ENCODE measurements around the gene PIGU. TPM values are rescaled to one million over a fixed set of nuclear protein-coding genes. Genes with fewer than 3 reads are reported as not detected.
A peak's percentile ranks its signal among the peaks of the same experiment; 100 is the strongest.

The PIGU gene
- total RNA-seq, 1 donor = 13.0 TPM

DNA sequence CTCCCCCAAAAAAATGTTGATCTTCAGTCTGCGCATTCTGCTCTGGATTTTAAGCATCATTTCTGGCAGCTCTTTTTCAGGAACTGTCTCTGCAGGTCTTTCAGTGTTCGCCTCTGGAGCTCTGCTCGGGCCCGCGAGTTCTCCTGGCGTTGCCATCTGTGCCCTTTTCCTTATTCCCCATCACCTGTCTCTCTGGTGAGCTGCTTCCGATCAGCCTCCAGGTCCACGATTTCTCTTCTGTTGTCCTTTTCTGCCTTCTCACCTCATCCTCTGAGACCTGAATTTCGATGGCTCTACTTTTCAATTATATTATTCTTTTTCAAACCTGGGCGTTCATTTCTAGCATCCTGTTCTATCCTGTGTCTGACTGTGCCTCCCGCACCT is 119.0 kb downstream of the PIGU start:
- DNase-seq (ENCODE audit: low read depth) = no peak
- H3K4me3 ChIP-seq (ENCODE audit: low read depth, low read length) = peak overlapping the region; percentile 75
- TF ChIP-seq, protein P1, sequence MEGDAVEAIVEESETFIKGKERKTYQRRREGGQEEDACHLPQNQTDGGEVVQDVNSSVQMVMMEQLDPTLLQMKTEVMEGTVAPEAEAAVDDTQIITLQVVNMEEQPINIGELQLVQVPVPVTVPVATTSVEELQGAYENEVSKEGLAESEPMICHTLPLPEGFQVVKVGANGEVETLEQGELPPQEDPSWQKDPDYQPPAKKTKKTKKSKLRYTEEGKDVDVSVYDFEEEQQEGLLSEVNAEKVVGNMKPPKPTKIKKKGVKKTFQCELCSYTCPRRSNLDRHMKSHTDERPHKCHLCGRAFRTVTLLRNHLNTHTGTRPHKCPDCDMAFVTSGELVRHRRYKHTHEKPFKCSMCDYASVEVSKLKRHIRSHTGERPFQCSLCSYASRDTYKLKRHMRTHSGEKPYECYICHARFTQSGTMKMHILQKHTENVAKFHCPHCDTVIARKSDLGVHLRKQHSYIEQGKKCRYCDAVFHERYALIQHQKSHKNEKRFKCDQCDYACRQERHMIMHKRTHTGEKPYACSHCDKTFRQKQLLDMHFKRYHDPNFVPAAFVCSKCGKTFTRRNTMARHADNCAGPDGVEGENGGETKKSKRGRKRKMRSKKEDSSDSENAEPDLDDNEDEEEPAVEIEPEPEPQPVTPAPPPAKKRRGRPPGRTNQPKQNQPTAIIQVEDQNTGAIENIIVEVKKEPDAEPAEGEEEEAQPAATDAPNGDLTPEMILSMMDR (IDR thresholded peaks at IDR 0.05; ENCODE audit: insufficient read depth, low read depth, low read length) = no peak

DNA sequence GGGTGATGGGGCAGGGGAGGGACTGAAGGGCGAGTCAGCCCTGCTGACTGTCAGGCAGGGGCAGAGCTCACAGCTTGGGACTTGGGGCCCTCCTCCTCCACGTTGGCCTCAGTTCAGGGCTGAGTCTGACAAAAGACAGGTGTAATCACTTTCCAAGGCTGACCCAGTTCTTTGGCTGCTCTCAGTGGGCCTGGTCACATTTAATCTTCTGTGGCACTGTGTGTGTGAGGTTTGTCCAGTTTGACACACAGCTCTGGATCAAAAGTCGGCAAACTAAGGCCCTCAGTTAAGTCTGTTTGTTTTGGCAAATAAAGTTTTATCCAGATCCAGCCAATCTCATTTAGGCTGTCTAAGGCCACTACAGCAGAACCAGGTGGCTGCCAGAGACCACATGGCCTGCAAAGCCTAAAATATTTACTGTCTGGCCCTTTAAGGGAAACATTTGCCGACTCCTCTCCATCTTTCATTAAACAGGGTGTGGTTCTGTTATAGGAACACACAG is 123.5 kb downstream of the PIGU start:
- DNase-seq (ENCODE audit: low read depth) = no peak
- no peak overlapping the region for H3K4me3 ChIP-seq (ENCODE audit: low read depth, low read length)
- TF ChIP-seq, protein P1 (IDR thresholded peaks at IDR 0.05; ENCODE audit: insufficient read depth, low read depth, low read length) = no peak

DNA sequence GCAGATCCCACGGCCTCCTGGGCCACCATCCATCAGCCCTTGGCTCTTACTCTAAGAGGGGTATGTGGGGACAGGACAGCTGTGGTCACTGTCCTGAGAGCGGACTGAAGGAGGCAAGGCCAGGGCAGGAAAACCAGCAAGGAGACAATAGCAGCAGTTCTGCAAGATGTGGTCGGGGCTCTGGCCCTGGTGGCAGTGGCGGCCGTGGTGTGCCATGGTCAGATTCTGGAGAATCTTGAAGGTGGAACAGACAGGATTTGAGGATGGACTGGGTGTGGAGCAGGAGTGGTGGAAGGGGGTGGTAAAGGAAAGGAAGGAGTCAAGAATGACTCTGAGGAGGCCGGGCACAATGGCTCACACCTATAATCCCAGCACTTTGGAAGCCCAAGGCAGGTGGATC is 124.3 kb downstream of the PIGU start:
- TF ChIP-seq, protein P1 (IDR thresholded peaks at IDR 0.05; ENCODE audit: insufficient read depth, low read depth, low read length) = no peak
- no peak overlapping the region for H3K4me3 ChIP-seq (ENCODE audit: low read depth, low read length)
- no peak for DNase-seq (ENCODE audit: low read depth)

DNA sequence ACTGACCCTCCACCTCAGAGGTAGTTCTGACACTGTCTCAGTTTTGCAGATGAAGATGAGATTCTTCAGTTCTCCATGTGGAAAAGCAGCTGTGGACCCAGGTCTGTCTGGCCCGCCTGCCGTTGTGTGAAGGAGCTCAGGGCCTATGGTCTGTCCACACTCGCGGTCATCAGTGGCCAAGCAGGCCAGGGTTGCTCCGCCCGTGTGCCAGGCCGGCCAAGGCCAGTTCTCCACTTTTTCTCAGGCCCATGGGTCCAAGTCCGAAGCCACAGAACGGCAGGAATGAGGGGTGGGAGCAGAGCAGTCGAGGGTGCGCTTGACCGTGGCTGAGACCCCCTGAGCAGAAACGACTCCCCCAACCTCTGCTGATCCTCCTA is 127.0 kb downstream of the PIGU start:
- TF ChIP-seq, protein P1 (IDR thresholded peaks at IDR 0.05; ENCODE audit: insufficient read depth, low read depth, low read length) = no peak
- H3K4me3 ChIP-seq (ENCODE audit: low read depth, low read length) = no peak overlapping the region
- no peak for DNase-seq (ENCODE audit: low read depth)

DNA sequence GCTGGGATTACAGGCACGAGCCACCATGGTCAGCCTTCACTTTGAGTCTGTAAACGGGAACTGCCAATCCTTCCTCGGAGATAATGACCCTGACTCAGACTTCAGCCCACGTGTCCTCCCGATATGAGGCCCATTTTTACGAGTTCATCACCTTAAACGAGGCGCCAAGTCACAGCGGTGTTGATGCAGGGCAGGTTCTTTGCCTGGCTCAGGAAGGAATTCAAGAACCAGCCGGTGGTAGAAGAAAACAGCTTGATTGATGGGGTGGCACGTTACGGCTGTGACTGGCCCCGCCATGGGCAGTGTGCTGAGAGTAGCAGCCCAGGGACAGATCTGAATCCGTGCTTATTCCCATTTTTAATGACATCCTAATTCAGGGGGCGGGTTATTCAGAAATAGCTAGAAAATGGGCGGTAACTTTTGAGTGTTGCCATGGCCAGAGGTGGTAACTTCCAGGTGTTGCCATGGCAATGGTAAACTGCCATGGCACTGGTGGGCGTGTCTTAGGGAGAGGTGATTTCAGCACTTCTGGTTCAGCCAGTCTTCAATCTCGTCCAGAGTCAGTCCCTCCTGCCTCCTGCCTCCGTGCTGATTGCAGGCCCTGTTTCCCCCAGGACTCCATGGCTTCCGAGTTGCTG is 127.5 kb downstream of the PIGU start:
- TF ChIP-seq, protein P1 (IDR thresholded peaks at IDR 0.05; ENCODE audit: insufficient read depth, low read depth, low read length) = no peak
- no peak for DNase-seq (ENCODE audit: low read depth)
- no peak overlapping the region for H3K4me3 ChIP-seq (ENCODE audit: low read depth, low read length)

DNA sequence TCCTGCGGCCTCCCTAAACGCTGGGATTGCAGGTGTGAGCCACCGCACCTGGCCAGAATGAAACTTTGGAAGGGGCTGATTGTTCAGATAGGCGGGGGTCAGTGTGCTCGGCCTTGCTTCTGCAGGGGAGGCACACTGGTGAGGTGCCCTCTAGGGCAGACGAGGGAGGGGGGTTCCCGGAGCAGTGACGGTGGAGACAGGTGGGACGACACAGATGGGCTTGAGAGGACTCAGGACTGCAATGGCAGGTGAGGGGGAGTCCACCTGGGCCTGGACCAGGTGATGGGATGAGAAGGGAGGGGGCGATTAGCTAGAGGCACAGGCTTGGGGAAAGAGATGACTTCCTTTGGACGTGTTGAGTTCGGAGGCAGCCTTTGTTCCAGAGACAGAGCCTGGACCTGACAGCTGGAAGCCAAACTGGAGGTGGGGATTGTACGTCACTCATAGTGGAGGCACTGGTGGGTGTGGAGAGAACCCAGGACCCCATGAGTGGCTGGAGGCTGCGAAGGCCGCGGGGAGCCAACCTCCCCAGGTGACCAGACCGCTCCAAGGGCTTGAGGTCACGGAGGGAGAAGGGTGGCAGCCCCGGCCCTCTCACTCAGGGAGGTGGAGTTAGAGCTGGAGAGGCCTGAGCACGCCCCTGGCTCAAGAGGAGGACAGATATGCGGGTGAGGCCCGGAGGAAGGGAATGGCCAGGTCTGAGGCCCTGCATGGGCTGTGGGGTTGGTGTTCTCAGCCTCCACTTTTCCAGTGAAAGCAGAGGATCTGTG is 128.9 kb downstream of the PIGU start:
- DNase-seq (ENCODE audit: low read depth) = no peak
- H3K4me3 ChIP-seq (ENCODE audit: low read depth, low read length) = no peak overlapping the region
- TF ChIP-seq, protein P1 (IDR thresholded peaks at IDR 0.05; ENCODE audit: insufficient read depth, low read depth, low read length) = no peak

Measured in fibroblast of villous mesenchyme (primary cell).